Neutrophil (primary cell): ENCODE results near the gene EBF3.

Experiments used
- H3K27ac ChIP-seq: fragments of 200-600 bp; sonication (generic); 2 replicates; pipeline ENCODE4 v1.5.1; 2016; ENCODE audit warnings: mild to moderate bottlenecking, moderate library complexity
- H3K27me3 ChIP-seq: fragments of 200-600 bp; sonication (generic); 2 replicates; pipeline ENCODE4 v1.6.0; 2016; ENCODE audit warnings: mild to moderate bottlenecking
- H3K36me3 ChIP-seq: fragments of 200-600 bp; sonication (generic); 2 replicates; pipeline ENCODE4 v1.5.1; 2017
- H3K4me1 ChIP-seq, 2 experiments: fragments of 200-600 bp in 1 of 2; sonication (generic) in 1 of 2; 1 replicate in 1 of 2; 2 replicates in 1 of 2; pipeline versions ENCODE4 v1.5.1 to v1.6.1; 2013 to 2016; ENCODE audit warnings: low read depth in 1 of 2, low read length in 1 of 2, mild to moderate bottlenecking in 1 of 2, moderate library complexity in 1 of 2; ENCODE audit not compliant: control insufficient read depth in 1 of 2, insufficient read depth in 1 of 2
- H3K4me3 ChIP-seq, 2 experiments: fragments of 200-600 bp in 1 of 2; sonication (generic) in 1 of 2; 1 replicate in 1 of 2; 2 replicates in 1 of 2; pipeline ENCODE4 v1.5.1; 2013 to 2016; ENCODE audit warnings: low read depth in 1 of 2, low read length in 1 of 2, mild to moderate bottlenecking in 1 of 2, moderate library complexity in 1 of 2
- H3K9me3 ChIP-seq: fragments of 200-600 bp; sonication (generic); 2 replicates; pipeline ENCODE4 v1.5.1; 2016
- CTCF ChIP-seq: fragments of 200-600 bp; sonication (generic); IDR thresholded peaks from 2 replicates; pipeline ENCODE4 v1.5.1; 2016; ENCODE audit warnings: antibody characterized with exemption

The EBF3 gene

DNA sequence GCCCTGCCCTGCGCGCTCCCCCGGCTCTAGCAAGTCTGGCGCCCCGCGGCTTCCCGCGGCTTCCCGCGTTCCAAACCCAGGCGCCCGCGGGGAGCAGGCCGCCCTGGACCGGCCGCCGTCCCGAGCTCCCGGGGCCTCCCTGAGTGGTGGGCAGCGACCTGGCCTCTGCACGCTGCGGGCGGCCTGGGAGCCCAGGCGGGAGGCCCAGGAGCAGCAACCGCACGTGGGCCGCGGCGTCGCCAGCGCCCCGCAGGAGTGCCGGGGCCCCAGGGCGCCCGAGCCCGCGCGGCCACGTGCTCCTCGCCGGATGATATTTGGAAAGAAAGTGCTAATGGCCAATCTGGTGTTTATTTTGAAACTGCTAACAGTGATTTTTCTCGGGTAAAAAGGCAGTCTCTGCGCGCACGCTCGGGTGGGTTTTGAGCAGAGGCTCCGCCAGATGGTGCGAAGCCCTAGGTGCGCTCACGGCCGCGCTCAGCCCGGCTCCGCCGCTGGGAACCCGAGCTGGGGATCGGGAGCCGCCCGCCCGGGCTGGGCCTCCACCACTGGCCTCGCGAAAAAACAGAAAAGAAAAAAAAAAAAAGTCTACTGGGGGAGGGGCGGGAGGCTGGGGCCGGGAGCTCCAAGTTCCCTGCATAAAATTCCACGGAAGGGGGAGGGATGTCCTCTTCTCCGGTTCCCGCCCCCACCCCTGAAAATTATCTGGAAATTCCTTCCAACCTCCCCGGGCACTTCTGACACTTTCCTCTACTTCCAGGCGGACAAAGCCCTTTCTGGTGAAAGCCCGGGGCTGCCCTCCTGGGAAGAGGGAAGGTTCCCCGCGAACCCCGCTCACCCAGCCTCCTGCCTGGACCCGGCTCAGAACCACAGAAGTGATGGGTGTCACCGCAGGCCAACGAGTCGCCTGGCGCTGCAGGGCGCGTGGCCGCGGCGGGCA is 4.3 kb downstream of the EBF3 start:
- TF ChIP-seq CTCF = no peak
- H3K27me3 ChIP-seq = peaks cover 100% of the 10 kb centered on the region
- no peaks in the 10 kb centered on the region for H3K36me3 ChIP-seq
- H3K4me3 ChIP-seq = no peak overlapping the region
- no peaks in the 10 kb centered on the region for H3K9me3 ChIP-seq
- H3K27ac ChIP-seq = no peak overlapping the region
- H3K4me1 ChIP-seq = peaks cover 9 to 15% of the 10 kb centered on the region in 2 experiments

DNA sequence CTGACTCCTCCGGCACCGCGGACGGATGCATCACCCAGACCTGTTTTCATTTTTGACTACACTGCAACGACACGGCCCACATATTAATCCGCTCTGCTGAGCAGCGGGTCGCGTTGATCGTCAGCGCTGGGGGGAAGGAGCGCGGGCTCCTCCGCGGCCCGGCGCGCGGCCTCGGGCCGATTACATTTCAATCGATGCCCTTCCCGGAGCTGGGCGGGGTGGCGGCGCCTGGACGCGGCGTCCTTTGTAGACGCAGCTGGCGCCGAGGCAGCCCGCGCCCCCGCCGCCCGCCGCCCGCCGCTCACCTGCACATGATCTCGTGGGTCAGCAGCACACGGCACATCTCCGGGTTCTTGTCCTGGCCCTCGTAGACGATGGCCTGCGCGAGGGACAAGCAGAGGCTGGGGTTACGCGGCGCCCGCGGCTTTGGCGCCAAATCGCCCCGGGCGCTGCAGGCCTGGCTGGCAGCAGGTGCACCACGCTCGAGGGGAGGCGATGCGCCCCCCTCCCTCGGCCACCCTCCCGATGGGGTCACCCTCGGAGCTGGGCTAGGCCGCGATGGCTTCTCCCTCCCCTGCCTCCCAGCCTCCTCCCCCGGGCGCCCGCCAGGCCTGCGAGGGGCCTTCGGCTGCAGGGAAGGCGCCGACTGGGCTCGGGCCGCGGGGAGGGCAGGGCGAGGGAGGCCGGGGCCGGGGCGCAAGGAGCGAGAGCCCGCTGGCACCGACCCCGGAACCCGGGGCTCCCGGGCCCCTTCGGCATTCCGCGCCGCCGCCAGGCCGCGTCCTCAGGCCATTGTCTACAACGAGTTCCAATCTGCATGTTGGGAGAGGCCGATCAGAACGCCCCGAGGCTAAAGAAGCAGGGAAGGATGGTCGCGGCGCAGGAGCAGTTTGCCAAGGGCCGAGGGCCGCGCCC is 5.2 kb downstream of the EBF3 start:
- Histone ChIP-seq H3K9me3 (no peaks in the 10 kb centered on the region), H3K36me3 (no peaks in the 10 kb centered on the region), H3K27ac (no peak overlapping the region), H3K4me3 (no peak overlapping the region), H3K4me1 (peaks cover 9 to 15% of the 10 kb centered on the region in 2 experiments), H3K27me3 (peaks cover 100% of the 10 kb centered on the region)
- TF ChIP-seq CTCF = no peak

GRCh38 chr10:129958148-129958628 is 5.9 kb downstream of the EBF3 start:
- Histone ChIP-seq H3K27ac (no peak overlapping the region), H3K4me1 (peaks cover 9 to 14% of the 10 kb centered on the region in 2 experiments), H3K9me3 (no peaks in the 10 kb centered on the region), H3K36me3 (no peaks in the 10 kb centered on the region), H3K4me3 (no peak overlapping the region), H3K27me3 (peaks cover 100% of the 10 kb centered on the region)
- TF ChIP-seq CTCF = no peak

GRCh38 chr10:129956876-129957673 is 7.0 kb downstream of the EBF3 start:
- Histone ChIP-seq H3K4me1 (peaks cover 0 to 7% of the 10 kb centered on the region in 2 experiments), H3K9me3 (no peaks in the 10 kb centered on the region), H3K36me3 (no peaks in the 10 kb centered on the region), H3K4me3 (no peak overlapping the region), H3K27me3 (peaks cover 100% of the 10 kb centered on the region), H3K27ac (no peak overlapping the region)
- TF ChIP-seq CTCF = no peak

GRCh38 chr10:129956286-129956670 is 7.8 kb downstream of the EBF3 start:
- H3K4me1 ChIP-seq = peaks cover 0 to 7% of the 10 kb centered on the region in 2 experiments
- H3K4me3 ChIP-seq = no peak overlapping the region
- H3K36me3 ChIP-seq = no peaks in the 10 kb centered on the region
- TF ChIP-seq CTCF = no peak
- H3K27me3 ChIP-seq = peaks cover 100% of the 10 kb centered on the region
- no peak overlapping the region for H3K27ac ChIP-seq
- no peaks in the 10 kb centered on the region for H3K9me3 ChIP-seq
